Retinal pigment epithelial cell (primary cell): Measurements from ENCODE around the gene GPHB5.
"Not testable (repeated sequence)": the region's sequence is repeated elsewhere in the genome, so short reads cannot be mapped to it uniquely, and the experiment has no call there.

Source experiments
- DNase-seq: peaks from one replicate; pipeline ENCODE4 v3.0.0-alpha.2; 2010; ENCODE audit warnings: low read depth
- H3K4me3 ChIP-seq: 2 replicates; pipeline ENCODE4 v1.5.1; 2011; ENCODE audit warnings: mild to moderate bottlenecking, low read length, control low read depth, moderate library complexity
- CTCF ChIP-seq: conservative IDR thresholded peaks from 2 replicates; pipeline ENCODE4 v1.5.1; 2011; ENCODE audit warnings: low read depth, low read length, control low read depth, inconsistent platforms

The GPHB5 gene

GRCh38 chr14:63282997-63283883 is 35.5 kb downstream of the GPHB5 start:
- no peak for TF ChIP-seq CTCF
- DNase-seq: no peak
- no peak overlapping the region for H3K4me3 ChIP-seq

GRCh38 chr14:63279933-63280332 is 38.8 kb downstream of the GPHB5 start:
- DNase-seq, H3K4me3 ChIP-seq: not testable (repeated sequence)

GRCh38 chr14:63277591-63278183 is 41.0 kb downstream of the GPHB5 start:
- no peak for DNase-seq
- TF ChIP-seq CTCF: no peak

GRCh38 chr14:63276492-63277342 is 42.0 kb downstream of the GPHB5 start:
- no peak overlapping the region for H3K4me3 ChIP-seq
- DNase-seq: peak; percentile 20
- TF ChIP-seq CTCF: peak; percentile 76

More at GRCh38 chr14:63277591-63278183, 41.0 kb downstream of the GPHB5 start:
- H3K4me3 ChIP-seq: no peak overlapping the region

GRCh38 chr14:63276016-63276415 is 42.7 kb downstream of the GPHB5 start:
- no peak for TF ChIP-seq CTCF
- no peak for DNase-seq
- no peak overlapping the region for H3K4me3 ChIP-seq

GRCh38 chr14:63275611-63276010 is 43.1 kb downstream of the GPHB5 start:
- H3K4me3 ChIP-seq: no peak overlapping the region
- DNase-seq: no peak
- no peak for TF ChIP-seq CTCF
